Stimulated activated CD4-positive, alpha-beta T cell treated with anti-CD3 and anti-CD28 coated beads, Interleukin-1b, Interleukin-23, amount 100 ng/mL, for 1 hour (primary cell): ENCODE data around the gene SLC46A1.

Source experiments
- DNase-seq, 2 donors: peaks; one replicate each; pipeline ENCODE4 v3.0.0-alpha.2; 2020; ENCODE audit warnings: low read depth in 2 of 2

Gene SLC46A1

GRCh38 chr17:28381141-28381825 lies 24.7 kb downstream of the SLC46A1 start:
- no peak for DNase-seq

DNA sequence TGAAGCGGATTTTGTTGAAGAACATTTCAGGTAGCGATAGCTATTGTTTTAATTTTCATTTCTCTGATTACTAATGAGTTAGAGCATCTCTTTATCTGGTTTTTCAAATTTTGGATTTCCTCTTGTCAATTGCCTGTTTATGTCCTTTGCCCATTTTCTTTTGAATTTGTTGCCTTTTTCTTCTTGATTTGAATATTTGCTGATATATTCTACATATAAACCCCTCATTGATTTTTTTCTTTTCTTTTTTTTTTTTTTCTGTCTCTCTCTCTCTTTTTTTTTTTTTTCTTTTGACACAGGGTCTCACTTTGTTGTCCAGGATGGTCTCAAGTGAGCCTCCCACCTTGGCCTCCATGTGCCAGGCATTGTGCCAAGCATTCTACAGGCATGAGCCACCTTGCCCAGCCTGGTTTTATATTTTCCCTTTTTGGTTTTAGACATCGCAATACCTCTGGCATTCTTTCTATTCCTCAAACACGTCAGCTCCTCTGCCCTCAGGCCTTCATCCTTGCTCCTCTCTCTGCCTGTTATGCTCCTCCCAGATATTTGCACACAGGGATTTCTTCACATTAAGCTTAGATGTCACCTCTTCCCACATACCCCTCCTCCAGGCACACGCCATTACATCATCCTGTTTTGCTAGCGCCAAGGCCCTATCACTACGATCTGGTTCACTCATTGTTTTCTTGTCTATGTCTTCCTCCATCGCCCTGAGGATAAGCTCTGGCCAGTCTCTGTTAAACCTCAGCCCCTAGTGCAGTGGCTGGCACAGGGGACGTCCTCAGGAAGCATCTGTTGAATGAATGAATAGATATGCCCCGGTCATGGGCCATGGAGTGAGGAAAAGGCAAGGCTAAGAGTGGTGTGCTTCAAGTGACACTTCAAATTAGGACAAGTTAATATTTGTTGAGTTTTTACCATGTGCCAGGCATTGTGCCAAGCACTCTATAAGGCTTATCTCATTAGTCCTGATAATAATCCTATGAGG lies 25.9 kb downstream of the SLC46A1 start:
- no peak for DNase-seq

DNA sequence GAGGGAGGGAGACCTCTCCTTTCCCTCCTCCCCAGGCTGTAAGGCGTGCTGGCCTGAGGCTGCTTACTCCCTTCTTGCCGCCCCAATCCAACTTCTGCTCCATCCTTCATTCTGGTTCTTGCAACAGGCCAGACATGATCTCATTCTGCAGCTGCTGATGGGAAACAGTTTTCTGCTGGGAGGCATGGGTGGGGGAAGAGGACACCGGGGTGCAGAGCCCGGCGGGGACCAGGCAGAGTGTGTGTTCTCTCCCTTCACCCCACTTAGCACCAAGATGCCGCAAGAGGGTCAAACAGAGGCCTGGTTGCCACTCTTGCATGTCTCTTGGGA lies 33.1 kb downstream of the SLC46A1 start:
- DNase-seq = no peak

GRCh38 chr17:28372203-28372944 lies 33.6 kb downstream of the SLC46A1 start:
- no peak for DNase-seq

DNA sequence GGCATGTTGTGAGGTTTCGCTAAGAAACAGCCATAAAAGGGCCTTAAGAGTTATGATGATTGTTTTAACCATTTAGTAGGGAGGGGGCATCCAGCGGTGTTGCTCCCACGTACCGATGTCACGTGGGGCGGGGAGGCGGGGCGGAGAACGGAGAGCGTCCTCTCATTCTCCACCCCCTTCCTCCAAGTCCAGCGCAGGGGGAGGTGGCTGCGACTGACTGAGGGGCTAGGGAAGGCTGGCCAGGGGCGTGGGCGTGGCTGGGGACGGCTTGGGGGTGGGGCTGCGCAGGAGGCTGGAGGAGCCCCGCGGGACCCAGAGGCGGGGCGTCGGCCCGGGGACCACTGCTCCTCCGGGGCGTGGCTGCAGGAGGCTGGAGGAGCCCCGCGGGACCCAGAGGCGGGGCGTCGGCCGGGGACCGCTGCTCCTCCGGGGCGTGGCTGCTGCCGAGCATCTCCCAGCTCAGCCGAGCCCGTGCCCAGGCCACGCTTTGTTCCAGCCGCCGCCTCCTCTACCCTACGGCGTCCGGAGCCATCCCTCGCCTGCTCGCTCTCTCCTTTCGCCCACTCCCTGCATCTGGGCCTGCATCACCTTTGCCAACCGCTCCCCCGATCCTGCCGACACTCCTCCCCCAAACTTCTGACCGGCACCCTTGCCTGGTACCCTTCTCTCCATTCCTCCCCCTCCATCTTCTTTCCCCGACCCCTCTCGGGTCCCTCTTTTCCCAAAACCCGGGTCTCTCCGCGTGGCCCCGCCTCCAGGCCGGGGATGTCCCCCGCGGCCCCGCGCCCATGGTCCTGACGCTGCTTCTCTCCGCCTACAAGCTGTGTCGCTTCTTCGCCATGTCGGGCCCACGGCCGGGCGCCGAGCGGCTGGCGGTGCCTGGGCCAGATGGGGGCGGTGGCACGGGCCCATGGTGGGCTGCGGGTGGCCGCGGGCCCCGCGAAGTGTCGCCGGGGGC lies 34.5 kb downstream of the SLC46A1 start, which contains the start of gene SARM1:
Gene SARM1 (plus strand): TSS at position 450 of the 958 bp plus-strand sequence. CDS start 339 bp downstream, at position 789.
- peak; percentile 48 to 75 for DNase-seq

DNA sequence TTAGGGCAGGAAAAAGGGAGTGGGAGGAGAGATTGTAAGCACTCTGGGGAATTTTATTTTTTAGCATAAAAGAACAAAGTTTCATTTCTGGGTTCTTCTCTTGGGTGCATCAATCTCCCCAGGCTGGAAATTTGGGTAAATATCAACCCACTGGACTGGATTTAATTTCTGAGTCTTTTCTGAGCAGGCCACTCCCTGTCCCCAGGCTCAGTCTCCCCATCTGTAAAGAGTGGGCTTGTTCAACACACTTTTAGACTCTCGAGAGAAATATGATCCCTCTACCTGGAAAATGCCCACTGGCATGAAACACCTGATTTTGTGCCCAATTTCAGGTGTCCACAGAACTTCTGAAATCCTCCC lies 35.3 kb downstream of the SLC46A1 start:
- DNase-seq = no peak

- DNase-seq = no peak
These were observed 35.8 kb downstream of the SLC46A1 start, which contains the start of gene VTN for GRCh38 chr17:28370035-28370743. VTN (minus strand) TSS chr17:28370307; CDS start chr17:28370203, 104 bp downstream.

DNA sequence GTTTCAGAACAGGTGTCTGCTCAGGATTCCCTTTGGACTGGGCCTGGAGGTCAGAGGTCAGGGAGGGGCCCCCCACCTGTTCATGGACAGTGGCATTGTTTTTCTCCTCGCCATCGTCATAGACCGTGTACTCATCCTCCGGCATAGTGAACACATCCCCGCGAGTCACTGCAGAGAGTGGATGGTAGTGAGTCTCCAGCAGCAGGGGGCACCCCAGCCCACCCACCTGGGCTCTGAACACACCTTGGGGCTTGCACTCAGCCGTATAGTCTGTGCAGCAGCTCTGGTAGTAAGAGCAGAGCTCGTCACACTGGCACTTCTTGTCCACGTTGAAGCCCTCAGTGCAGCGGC lies 36.4 kb downstream of the SLC46A1 start:
- no peak for DNase-seq

- DNase-seq = no peak
These were observed 36.9 kb downstream of the SLC46A1 start for GRCh38 chr17:28368915-28369683.

GRCh38 chr17:28368306-28368831 lies 37.6 kb downstream of the SLC46A1 start:
- no peak for DNase-seq

- no peak for DNase-seq
These were observed 38.2 kb downstream of the SLC46A1 start for GRCh38 chr17:28367641-28368305.

DNA sequence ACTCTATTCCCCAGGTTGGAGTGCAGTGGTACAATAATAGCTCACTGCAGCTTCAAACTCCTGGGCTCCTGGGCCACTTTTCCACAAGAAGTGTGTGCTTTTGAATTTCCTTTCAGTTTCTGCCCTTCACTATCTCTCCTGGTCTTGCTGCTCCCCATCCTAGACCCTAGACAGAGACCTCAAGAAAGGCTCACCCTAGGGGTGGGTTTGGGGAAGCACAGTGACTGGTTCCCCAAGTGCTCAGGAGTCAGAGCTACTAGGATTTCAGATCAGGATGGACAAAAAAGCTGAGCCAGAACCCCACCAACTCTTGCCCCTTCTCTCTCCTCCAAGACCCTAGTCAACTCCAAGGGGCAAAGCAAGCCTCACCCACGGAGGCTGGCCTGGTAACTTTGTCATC lies 39.4 kb downstream of the SLC46A1 start:
- no peak for DNase-seq

DNA sequence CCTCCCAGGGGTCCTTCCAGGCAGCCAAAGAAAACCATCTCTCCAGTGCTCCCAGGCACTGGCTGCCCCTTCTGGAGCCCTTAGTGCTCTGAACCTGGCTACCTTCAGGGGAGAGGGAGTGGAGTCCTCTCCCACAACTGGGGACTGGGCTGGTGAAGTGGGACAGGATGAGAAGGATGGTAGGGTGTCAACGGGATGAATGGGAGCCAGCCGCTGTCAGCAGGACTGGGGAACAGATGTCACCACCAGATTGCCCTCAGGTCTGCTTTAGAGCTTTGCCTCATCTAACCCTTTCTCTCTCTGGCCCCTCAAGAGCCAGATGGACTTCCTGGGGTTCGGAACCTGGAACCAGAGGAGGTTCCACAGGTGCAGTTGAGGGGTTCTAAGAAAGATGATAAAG lies 40.5 kb downstream of the SLC46A1 start:
- no peak for DNase-seq

DNA sequence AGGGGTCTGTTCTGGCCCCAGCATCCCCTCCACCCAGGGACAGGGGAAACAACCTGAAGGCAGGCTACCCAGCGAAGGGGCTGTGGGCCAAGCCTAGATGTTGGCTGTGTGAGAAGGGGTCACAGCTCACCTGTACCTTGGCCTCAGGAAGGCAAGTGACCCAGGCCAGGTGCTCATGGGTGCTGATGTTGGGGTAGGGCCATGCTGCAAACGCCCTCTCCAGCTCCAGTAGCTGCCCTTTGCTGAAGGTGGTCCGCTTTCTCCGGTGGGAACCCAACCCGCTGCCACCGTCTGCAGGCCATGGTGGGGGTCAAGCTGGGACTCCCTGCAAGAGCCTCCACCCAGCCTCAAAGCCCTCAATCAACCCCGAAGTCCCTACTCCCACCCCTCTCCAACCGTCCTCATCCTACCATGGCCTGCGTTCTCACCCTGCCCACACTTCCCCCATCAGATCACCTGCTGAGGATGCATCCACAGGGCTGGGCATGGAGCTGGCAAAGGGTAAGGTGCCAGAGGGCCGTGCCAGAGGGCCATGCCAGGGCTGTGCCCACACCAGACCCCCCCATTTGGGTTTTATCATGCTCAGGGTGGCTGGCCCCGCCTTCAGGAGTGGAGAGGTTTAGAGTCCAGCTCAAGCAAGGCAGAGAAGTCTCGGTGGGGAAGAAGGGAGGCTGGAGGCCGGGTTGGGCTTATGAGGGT lies 41.2 kb downstream of the SLC46A1 start, which contains the start of gene SEBOX:
Gene SEBOX (minus strand): TSS at position 535 of the 699 bp plus-strand sequence. CDS start 48 bp downstream, at position 487.
- DNase-seq = no peak

GRCh38 chr17:28363776-28364650 lies 42.0 kb downstream of the SLC46A1 start:
- no peak for DNase-seq

- DNase-seq = no peak
These were observed 42.8 kb downstream of the SLC46A1 start for GRCh38 chr17:28363186-28363585.

DNA sequence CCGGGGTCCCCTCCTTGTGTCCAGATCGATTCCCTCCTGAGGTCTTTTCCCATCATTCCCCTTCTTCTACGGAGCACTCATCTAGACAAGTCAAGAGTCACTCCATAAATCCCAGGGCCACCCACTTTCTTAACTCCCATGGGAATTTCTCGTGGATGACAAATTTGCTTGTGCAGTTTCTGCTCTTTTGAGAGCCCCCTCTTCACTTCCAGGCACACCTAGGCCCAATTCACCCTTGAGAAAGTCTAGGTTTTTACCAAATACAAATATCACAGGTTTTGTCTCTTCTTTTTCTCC lies 48.2 kb downstream of the SLC46A1 start:
- DNase-seq = no peak
